ENCODE measurements around the gene LATS2. TPM values are rescaled to one million over a fixed set of nuclear protein-coding genes. Genes with fewer than 3 reads are reported as not detected.
"Not testable (repeated sequence)": the region's sequence is repeated elsewhere in the genome, so short reads cannot be mapped to it uniquely, and the experiment has no call there.

The LATS2 gene
- total RNA-seq, 1 donor from 2014 or later, result 7.1 TPM

- peak; percentile 51 for ATAC-seq
These were observed 13.6 kb upstream of the LATS2 start for GRCh38 chr13:21075011-21075378.

- no peak for ATAC-seq
These were observed 13.2 kb upstream of the LATS2 start for GRCh38 chr13:21074546-21074945.

DNA sequence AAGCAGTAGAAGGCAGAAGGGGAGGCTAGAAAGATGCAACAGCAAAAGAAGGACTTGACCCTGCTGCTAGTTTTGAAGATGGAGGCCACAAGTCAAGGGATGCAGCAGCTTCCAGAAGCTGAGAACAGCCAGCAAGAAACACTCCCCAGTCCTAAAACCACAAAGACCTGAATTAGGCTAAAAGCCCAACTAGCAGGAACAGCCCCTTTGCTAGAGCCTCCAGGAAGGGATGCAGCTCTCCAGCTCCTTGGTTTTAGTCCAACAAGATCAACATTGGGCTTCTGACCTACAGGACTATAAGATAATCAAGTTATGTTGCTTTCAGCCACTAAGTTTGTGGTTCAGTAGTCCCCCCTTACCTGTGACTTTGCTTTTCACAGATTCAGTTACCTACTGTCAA lies 10.5 kb upstream of the LATS2 start:
- no peak for ATAC-seq

GRCh38 chr13:21071015-21071414 lies 9.6 kb upstream of the LATS2 start:
- no peak for ATAC-seq

- ATAC-seq, result peak; percentile 79
These were observed 8.2 kb upstream of the LATS2 start for GRCh38 chr13:21069561-21070004.

GRCh38 chr13:21067848-21068247 lies 6.5 kb upstream of the LATS2 start:
- no peak for ATAC-seq

GRCh38 chr13:21066946-21067345 lies 5.6 kb upstream of the LATS2 start:
- ATAC-seq, result no peak

GRCh38 chr13:21065686-21066085 lies 4.3 kb upstream of the LATS2 start:
- ATAC-seq, result no peak

- ATAC-seq, result no peak
These were observed 1.6 kb upstream of the LATS2 start for GRCh38 chr13:21063031-21063430.

GRCh38 chr13:21060338-21061028 lies 903 bp downstream of the LATS2 start:
- peak; percentile 28 for ATAC-seq

DNA sequence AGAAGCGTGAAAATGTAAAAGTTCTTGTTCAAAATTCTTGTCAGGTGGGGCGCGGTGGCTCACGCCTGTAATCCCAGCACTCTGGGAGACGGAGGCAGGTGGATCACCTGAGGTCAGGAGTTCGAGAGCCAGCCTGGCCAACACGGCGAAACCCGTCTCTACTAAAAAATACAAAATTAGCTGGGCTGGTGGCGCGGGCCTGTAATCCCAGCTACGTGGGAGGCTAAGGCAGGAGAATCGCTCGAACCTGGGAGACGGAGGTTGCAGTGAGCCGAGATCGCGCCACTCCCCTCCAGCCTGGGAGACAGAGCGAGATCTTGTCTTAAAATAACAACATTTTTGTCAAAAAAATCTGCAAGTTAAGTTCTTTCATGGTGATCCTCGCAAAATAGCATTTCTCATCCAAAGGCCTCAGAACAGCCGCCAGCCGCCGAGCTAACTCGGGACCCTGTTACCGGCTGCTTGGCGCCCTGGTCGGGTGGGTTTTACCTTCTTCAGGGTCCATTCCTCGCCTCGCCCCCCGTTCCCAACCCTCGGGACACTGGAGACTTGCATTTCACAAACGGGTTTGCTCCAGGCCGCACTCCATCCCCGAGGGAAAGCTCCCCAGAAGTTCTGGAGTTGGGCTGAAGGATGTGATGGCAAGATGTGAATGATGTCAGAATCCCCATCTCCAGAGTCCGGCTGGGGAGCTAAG lies 1.6 kb downstream of the LATS2 start:
- no peak for ATAC-seq

DNA sequence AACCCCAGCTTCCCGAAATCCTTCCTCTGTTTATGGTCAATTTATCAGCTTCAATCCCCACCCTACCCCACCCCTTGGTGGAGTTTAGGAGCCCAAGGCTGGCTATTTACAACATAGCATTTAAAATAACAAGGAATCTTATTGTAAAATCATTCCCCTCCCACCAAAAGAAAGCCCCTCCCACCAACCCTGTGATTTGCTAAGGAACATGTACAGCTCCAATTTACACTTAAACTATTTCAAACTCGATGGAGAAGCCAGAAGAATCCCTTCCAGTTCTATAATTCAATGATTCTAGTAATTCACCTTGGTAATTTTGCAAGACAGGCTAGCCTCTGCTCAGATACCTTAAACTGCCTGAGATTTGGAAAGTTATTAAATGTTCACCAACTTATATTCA lies 3.0 kb downstream of the LATS2 start:
- no peak for ATAC-seq

DNA sequence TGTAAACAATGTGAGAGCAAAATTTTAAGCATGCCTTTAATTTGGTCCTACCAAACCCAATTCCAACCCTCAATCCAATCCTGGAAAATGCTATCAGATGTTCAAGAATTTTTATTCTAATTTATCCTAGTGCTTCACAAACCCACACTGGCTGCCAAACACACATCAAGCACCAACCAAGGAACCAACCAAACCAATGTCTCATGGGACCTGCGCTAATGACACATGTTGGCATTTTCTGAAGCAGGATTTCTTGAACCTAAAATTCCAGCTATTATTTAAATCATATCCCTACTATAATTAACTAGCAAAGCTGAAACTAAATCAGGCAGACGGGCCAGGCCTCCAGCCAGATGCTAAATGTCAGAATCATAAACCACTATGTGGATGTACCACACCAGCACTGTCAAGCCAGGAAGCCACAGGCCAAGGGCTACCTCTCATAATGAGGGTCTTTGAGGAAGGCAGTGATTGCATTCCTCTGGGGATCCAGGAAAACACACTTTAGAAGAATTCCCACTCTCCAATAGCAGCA lies 5.8 kb downstream of the LATS2 start:
- ATAC-seq, result no peak

DNA sequence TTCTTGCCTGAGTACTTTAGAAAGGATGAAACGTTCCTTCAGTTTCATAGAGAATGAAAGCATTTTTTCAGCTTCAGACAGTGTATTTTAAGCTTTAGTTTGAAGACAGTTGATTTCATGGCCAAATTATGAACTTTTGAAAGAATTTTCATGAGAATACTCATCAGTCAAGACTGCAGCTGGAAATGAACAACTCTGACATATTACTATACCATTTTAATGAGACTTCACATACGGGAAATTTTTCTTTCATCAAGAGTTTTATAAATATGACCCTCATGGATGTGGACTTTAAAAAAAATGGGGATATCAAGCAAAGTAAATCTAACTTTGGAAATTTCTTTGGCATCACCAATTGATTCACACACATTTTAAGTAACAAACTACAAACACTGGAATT lies 6.4 kb downstream of the LATS2 start:
- ATAC-seq, result no peak

GRCh38 chr13:21054313-21054712 lies 7.1 kb downstream of the LATS2 start:
- ATAC-seq, result no peak

GRCh38 chr13:21053231-21053630 lies 8.2 kb downstream of the LATS2 start:
- no peak for ATAC-seq

DNA sequence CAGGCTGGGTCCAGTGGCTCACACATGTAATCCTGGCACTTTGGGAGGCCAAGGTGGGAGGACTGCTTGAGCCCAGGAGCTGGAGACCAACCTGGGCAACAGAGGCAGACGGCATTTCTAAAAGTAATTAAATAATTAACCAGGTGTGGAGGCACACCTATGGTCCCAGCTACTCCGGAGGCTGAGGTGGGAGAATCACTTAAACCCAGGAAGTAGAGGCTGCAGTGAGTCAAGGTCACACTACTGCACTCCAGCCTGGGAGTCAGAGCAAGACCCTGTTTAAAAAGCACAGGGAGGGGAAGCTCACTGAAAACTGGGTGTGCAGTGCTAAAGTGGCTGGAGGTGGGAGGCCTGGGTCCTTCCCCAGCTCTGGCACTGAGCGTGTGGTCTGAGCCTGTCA lies 9.7 kb downstream of the LATS2 start:
- no peak for ATAC-seq

- no peak for ATAC-seq
These were observed 10.8 kb downstream of the LATS2 start for GRCh38 chr13:21050288-21051197.

- not testable (repeated sequence) for ATAC-seq
These were observed 11.7 kb downstream of the LATS2 start for GRCh38 chr13:21049731-21050130.

DNA sequence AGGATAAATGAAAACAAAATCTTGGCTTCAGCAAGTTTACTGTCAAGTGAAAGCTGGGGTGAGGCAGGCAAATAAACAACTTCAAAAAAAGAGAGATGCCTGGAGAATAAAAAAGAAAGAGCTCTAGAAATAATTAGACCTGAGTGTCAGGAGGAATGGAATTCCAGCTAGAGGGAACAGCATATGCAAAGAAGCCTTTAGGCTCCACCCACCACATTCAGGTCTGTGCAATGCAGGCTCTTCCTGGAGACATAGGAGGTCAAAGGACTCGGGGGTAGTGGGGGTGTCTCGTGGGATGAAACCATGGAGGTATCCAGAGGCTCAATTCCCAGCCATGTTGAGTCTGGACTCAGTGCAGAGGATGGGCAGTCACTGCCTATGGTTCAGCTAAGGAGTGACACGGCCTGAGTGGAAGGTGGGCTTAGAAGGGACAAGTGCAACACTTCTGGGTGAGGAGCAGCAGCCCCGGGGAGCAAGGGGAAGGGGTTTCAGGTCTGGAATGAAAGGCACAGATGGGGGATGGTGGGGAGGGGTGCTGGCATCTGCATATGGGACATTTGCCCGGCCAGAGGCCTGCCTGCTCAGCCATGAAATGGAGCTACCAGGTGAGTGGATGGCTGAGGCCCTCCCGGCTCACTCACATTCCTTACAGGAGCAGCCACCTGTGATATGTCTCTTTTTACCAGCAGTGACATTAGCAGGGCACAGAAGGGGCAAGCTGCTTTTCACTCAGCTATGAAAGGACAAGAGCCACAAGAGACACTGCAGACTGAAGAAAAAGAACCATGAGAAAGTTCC lies 12.3 kb downstream of the LATS2 start:
- ATAC-seq, result no peak

DNA sequence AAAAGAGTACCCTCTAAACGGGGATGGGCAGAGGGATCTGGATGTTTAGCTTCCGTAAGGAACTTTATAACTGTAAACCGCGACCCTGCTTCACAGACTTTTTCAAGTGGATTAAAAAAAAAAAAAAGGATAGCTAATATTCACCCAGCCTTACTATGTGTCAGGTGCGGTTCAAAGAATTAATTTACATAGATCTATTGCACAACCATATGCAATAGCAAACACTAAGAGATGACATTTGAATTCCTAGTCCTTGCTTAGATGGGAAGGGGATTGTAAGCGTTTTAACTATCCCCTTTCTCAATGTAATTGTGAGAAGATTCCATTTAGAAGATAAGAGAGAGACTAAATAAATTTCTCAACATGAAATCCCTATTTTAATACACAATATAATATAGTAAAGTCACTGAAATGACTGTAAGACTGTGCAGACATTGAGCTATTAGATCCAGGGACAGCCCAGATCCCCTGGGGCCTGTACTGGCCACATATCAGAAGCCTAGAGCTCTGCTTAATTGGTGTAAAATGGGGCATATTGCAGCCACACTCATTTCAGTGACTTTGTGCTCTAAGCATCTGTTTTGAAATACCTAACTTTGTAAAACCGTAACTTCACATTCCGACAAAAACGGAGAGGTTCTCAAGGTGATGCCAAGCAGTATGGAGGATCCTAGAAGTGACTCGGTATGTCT lies 13.6 kb downstream of the LATS2 start:
- no peak for ATAC-seq

DNA sequence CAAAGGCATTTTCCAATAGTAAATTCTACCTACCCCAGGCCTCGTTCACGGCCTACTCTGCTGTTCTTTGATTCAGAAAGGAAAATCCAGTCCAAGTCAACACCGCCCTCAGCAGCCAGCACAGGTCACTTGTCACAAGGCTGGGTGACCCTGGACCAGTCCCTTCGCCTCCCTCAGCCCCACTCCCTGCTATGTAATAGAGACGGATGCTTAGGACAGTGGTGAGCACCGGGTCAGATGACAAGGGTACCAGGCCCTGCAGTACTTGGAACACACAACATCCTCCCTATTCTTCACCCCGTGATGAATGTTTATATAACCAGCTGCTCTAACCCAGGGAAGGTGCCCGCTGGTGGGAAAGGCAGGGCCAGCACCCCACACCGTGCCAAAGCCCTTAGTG lies 14.3 kb downstream of the LATS2 start:
- no peak for ATAC-seq

All from esophagus mucosa (tissue), 1 donor.